ENCODE data around the gene MGLL. TPM values are rescaled to one million over a fixed set of nuclear protein-coding genes. Genes with fewer than 3 reads are reported as not detected.

Gene MGLL
- total and polyA plus RNA-seq, 9 of the 15 experiments (the other 6 are each of a cell fraction or from before 2014, with no cell fraction given), result 0.12 to 0.32 (median 0.18) TPM; not detected in 6

GRCh38 chr3:127714125-127714571 lies 108.2 kb downstream of the MGLL start:
- BruUV-seq (replicated peaks), result no TSS peak
- Histone ChIP-seq H3K9me1 (ENCODE audit: control insufficient read depth, insufficient read depth, low read length) (no peaks in the 10 kb centered on the region), H2AFZ (ENCODE audit: low read depth, low read length) (no peak overlapping the region), H3K36me3 (ENCODE audit: control insufficient read depth, insufficient read depth, low read length) (no peaks in the 10 kb centered on the region), H3K79me2 (ENCODE audit: control insufficient read depth, insufficient read depth, low read length) (no peaks in the 10 kb centered on the region), H3K9me3 (replicated peaks; ENCODE audit: control insufficient read depth, insufficient read depth, low read depth, low read length) (no peaks in the 10 kb centered on the region), H3K4me1 (replicated peaks in 1 of 2; ENCODE audit: control insufficient read depth in 2 of 2, insufficient read depth in 2 of 2, low read length in 2 of 2) (no peaks in the 10 kb centered on the region; a peak in 1 of 5 replicates), H3K4me2 (ENCODE audit: insufficient read depth, low read length) (no peak overlapping the region), H4K20me1 (replicated peaks; ENCODE audit: control insufficient read depth, insufficient read depth, low read length) (no peaks in the 10 kb centered on the region), H3K4me3 (no peak overlapping the region), H3K9ac (ENCODE audit: insufficient read depth in 1 of 2, low read depth in 2 of 2, low read length in 2 of 2) (no peak overlapping the region), H3K27me3 (ENCODE audit: control insufficient read depth in 2 of 2, insufficient read depth in 2 of 2, low read length in 2 of 2) (peaks cover 13 to 77% of the 10 kb centered on the region in 2 experiments; a peak in 4 of 5 replicates), H3K27ac (ENCODE audit: extremely low read depth, low read depth, low read length) (no peak overlapping the region)
- POLR2A ChIA-PET, result no interaction called here
- WGBS (ENCODE audit: insufficient coverage, low coverage, missing lambda C conversion rate), result 1% methylated on average over 8 of the region's 10 CpGs
- FAIRE-seq (no peak), DNase-seq (ENCODE audit: extremely low read depth in 1 of 4, low spot score in 3 of 4) (no peak), ATAC-seq (no peak)
- CTCF ChIA-PET (ENCODE audit: low intra/inter-chr PET ratio), result no interaction called here
- intact Hi-C loops (cut with micrococcal nuclease) (no loop called here), in situ Hi-C loops (cut with MboI) (no loop called here)
- TF ChIP-seq ZNF354B (CRISPR knock-in tag; IDR thresholded peaks at IDR 0.05), result no peak
- no peak for TF ChIP-seq ZNF140 (CRISPR knock-in tag; IDR thresholded peaks at IDR 0.05)

GRCh38 chr3:127712881-127713771 lies 109.2 kb downstream of the MGLL start:
- Histone ChIP-seq H3K27ac (ENCODE audit: extremely low read depth, low read depth, low read length) (no peak overlapping the region), H3K79me2 (ENCODE audit: control insufficient read depth, insufficient read depth, low read length) (no peaks in the 10 kb centered on the region), H3K4me2 (ENCODE audit: insufficient read depth, low read length) (no peak overlapping the region), H3K27me3 (ENCODE audit: control insufficient read depth in 2 of 2, insufficient read depth in 2 of 2, low read length in 2 of 2) (peaks cover 13 to 70% of the 10 kb centered on the region in 2 experiments; a peak in 4 of 5 replicates), H3K9ac (ENCODE audit: insufficient read depth in 1 of 2, low read depth in 2 of 2, low read length in 2 of 2) (no peak overlapping the region), H4K20me1 (replicated peaks; ENCODE audit: control insufficient read depth, insufficient read depth, low read length) (no peaks in the 10 kb centered on the region), H3K36me3 (ENCODE audit: control insufficient read depth, insufficient read depth, low read length) (no peaks in the 10 kb centered on the region), H2AFZ (ENCODE audit: low read depth, low read length) (no peak overlapping the region), H3K4me1 (replicated peaks in 1 of 2; ENCODE audit: control insufficient read depth in 2 of 2, insufficient read depth in 2 of 2, low read length in 2 of 2) (no peaks in the 10 kb centered on the region; a peak in 1 of 5 replicates), H3K9me3 (replicated peaks; ENCODE audit: control insufficient read depth, insufficient read depth, low read depth, low read length) (no peaks in the 10 kb centered on the region), H3K9me1 (ENCODE audit: control insufficient read depth, insufficient read depth, low read length) (peaks cover 2% of the 10 kb centered on the region), H3K4me3 (no peak overlapping the region)
- in situ Hi-C loops (cut with MboI), result no loop called here
- no peak for FAIRE-seq
- POLR2A ChIA-PET, result no interaction called here
- intact Hi-C loops (cut with micrococcal nuclease), result no loop called here
- no peak for ATAC-seq
- no peak for DNase-seq (ENCODE audit: extremely low read depth in 1 of 4, low spot score in 3 of 4)
- CTCF ChIA-PET (ENCODE audit: low intra/inter-chr PET ratio), result no interaction called here
- TF ChIP-seq DLX4 (CRISPR knock-in tag; IDR thresholded peaks at IDR 0.05) (no peak), NFIC (IDR thresholded peaks at IDR 0.05) (peak; percentile 61), NFIX (CRISPR knock-in tag; IDR thresholded peaks at IDR 0.05; ENCODE audit: low read depth) (no peak), ZNF239 (CRISPR knock-in tag; IDR thresholded peaks at IDR 0.05) (no peak), ZNF232 (CRISPR knock-in tag; IDR thresholded peaks at IDR 0.05) (no peak), THRB (CRISPR knock-in tag; conservative IDR thresholded peaks at IDR 0.05) (no peak)
- no TSS peak for BruUV-seq (replicated peaks)
- 5% methylated on average over 8 of the region's 9 CpGs for WGBS (ENCODE audit: insufficient coverage, low coverage, missing lambda C conversion rate)
